Brain microvascular endothelial cell (primary cell): ENCODE data around the gene MSANTD1.

Experiments
- DNase-seq: peaks from one replicate; pipeline ENCODE4 v3.0.0-alpha.2; 2020
- H3K27ac ChIP-seq: fragments of 250-450 bp; sonication (Bioruptor Pico); 2 replicates; pipeline ENCODE4 v1.5.1; 2020; ENCODE audit warnings: mild to moderate bottlenecking, moderate library complexity
- H3K27me3 ChIP-seq: fragments of 250-450 bp; sonication (Bioruptor Pico); replicated peaks from 2 replicates; pipeline ENCODE4 v1.5.1; 2020; ENCODE audit warnings: mild to moderate bottlenecking
- H3K36me3 ChIP-seq: fragments of 250-450 bp; sonication (Bioruptor Pico); replicated peaks from 2 replicates; pipeline ENCODE4 v1.5.1; 2020; ENCODE audit warnings: mild to moderate bottlenecking
- H3K4me3 ChIP-seq: 2 replicates; pipeline ENCODE4 v1.5.1; 2011; ENCODE audit warnings: low read depth, mild to moderate bottlenecking, control low read depth, low read length, moderate library complexity
- CTCF ChIP-seq: IDR thresholded peaks from 2 replicates; pipeline ENCODE4 v1.5.1; 2011; ENCODE audit warnings: low read depth, mild to moderate bottlenecking, moderate library complexity, low read length, control low read depth, inconsistent platforms; ENCODE audit errors: missing control alignments
- in situ Hi-C: cut with HindIII; loops from 2 replicates; pipeline ENCODE4 v1.10.0; 2017; ENCODE audit warnings: low sequenced_read_pairs, low pct_ligation_motif_present

The MSANTD1 gene

DNA sequence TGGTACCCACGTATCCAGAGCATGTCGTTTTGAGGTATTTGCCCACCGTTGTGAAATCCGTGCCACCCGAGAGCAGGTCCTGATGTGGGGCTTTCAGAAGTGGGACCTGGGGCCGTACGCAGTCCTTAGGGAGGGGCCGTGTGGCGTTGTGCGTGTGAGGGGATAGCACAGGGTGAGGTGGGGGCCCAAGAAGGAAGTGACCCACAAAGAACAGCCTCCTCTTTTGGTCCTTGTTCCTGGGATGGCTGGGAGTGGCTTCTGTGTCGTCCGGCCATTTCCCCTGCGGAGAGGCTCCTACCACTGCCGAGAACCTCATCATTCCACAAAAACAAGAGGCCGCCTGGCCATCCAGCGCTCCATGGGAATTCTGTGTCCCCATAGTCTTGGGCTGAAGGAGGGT is 17.0 kb upstream of the MSANTD1 start:
- Histone ChIP-seq H3K27ac (no peak overlapping the region), H3K4me3 (no peak overlapping the region), H3K27me3 (no peaks in the 10 kb centered on the region), H3K36me3 (peaks cover 56% of the 10 kb centered on the region)
- DNase-seq = no peak
- no peak for TF ChIP-seq CTCF
- in situ Hi-C loops = no loop called here

GRCh38 chr4:3232871-3233271 is 16.1 kb upstream of the MSANTD1 start:
- no peak overlapping the region for H3K27ac ChIP-seq
- peaks cover 56% of the 10 kb centered on the region for H3K36me3 ChIP-seq
- no peak for DNase-seq
- in situ Hi-C loops = no loop called here
- no peak overlapping the region for H3K4me3 ChIP-seq
- no peaks in the 10 kb centered on the region for H3K27me3 ChIP-seq
- no peak for TF ChIP-seq CTCF

- Histone ChIP-seq H3K27me3 (no peaks in the 10 kb centered on the region), H3K4me3 (no peak overlapping the region), H3K27ac (no peak overlapping the region), H3K36me3 (peaks cover 50% of the 10 kb centered on the region)
- peak; percentile 16 for DNase-seq
- TF ChIP-seq CTCF = peak; percentile 20
- in situ Hi-C loops = no loop called here
Observed at GRCh38 chr4:3233391-3234071, 15.4 kb upstream of the MSANTD1 start.

DNA sequence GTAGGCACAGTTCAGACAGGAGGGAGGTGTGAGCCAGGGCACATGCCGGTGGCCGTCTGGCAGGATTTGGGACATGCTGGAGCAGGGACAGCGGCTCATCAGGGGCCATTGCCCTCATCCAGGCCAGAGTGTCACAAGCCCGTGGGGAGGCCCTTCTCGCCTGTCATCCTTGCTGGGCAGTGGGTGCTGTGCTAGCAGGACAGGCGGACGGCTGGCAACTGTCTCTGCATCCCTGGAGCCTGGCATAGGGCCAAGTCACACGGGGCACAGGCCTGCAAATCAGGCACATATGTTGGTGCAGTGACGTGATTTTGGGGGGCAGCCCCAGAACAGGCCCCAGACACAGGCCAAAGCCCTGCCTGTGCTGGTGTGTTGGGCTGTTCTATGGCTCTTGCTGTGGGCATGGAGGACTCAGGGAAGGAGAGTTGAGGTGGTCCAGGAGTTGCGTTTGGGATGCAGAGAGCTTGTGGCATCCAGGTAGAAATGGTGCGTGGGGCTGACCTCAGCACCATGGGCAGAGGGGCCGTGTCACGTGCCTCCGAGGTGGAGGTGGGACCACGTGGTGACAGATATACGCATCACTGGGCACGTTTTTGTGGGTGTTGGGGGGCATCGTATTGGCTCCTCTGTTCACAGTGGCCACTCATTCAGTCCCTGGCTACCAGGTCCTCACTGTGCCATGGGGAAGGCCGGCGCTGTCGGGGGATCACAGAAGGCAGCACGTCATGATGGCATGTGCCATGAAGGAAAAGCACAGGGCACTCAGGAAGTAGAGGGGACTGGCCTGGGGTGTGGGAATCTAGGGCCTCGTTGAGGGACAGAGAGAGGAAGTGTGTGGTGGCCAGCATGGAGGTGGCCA is 14.6 kb upstream of the MSANTD1 start:
- TF ChIP-seq CTCF = no peak
- Histone ChIP-seq H3K27ac (no peak overlapping the region), H3K27me3 (no peaks in the 10 kb centered on the region), H3K4me3 (no peak overlapping the region), H3K36me3 (peaks cover 47% of the 10 kb centered on the region)
- no peak for DNase-seq
- in situ Hi-C loops = no loop called here

- H3K36me3 ChIP-seq = peaks cover 49% of the 10 kb centered on the region
- H3K27me3 ChIP-seq = no peaks in the 10 kb centered on the region
- in situ Hi-C loops = no loop called here
- DNase-seq = no peak
- TF ChIP-seq CTCF = no peak
- H3K4me3 ChIP-seq = no peak overlapping the region
- no peak overlapping the region for H3K27ac ChIP-seq
Observed at GRCh38 chr4:3235030-3235345, 14.0 kb upstream of the MSANTD1 start.

GRCh38 chr4:3235581-3235980 is 13.4 kb upstream of the MSANTD1 start:
- Histone ChIP-seq H3K27me3 (no peaks in the 10 kb centered on the region), H3K36me3 (peaks cover 52% of the 10 kb centered on the region), H3K27ac (no peak overlapping the region), H3K4me3 (no peak overlapping the region)
- no peak for TF ChIP-seq CTCF
- in situ Hi-C loops = no loop called here
- DNase-seq = no peak
